Tibial nerve (tissue), 4 donors: ENCODE measurements around the gene PFN2. TPM values are rescaled to one million over a fixed set of nuclear protein-coding genes. Genes with fewer than 3 reads are reported as not detected.

ENCODE experiments used
- DNase-seq, 2 donors: peaks; one replicate each; pipeline ENCODE4 v3.0.0-alpha.2; 2019; ENCODE audit warnings: low spot score in 2 of 2
- H3K27ac ChIP-seq, 4 donors: fragments of 200-600 bp; sonication (generic) in 3 of 4; one replicate each; pipeline ENCODE4 v1.5.1; 2017 to 2019; ENCODE audit warnings: mild to moderate bottlenecking in 1 of 4
- H3K27me3 ChIP-seq, 2 donors: fragments of 200-600 bp; sonication (generic) in 1 of 2; one replicate each; pipeline versions ENCODE4 v1.5.1 to v1.6.0; 2017 to 2019
- H3K36me3 ChIP-seq, 3 donors: fragments of 200-600 bp; sonication (generic); one replicate each; pipeline ENCODE4 v1.5.1; 2018 to 2019
- H3K4me1 ChIP-seq, 4 donors: fragments of 200-600 bp; sonication (generic) in 3 of 4; one replicate each; pipeline ENCODE4 v1.5.1; 2017 to 2019
- H3K4me3 ChIP-seq, 4 donors: fragments of 200-600 bp; sonication (generic) in 3 of 4; one replicate each; pipeline ENCODE4 v1.5.1; 2017 to 2019; ENCODE audit warnings: mild to moderate bottlenecking in 1 of 4, moderate library complexity in 1 of 4
- H3K9me3 ChIP-seq, 4 donors: fragments of 200-600 bp; sonication (generic) in 3 of 4; one replicate each; pipeline ENCODE4 v1.5.1; 2017 to 2019
- CTCF ChIP-seq, 5 experiments: fragments of 200-600 bp in 3 of 5; fragments of 450-650 bp in 2 of 5; sonication (generic) in 3 of 5; IDR thresholded peaks; one replicate each; pipeline ENCODE4 v1.5.1; 2016 to 2019; ENCODE audit warnings: antibody characterized with exemption in 5 of 5, mild to moderate bottlenecking in 3 of 5, moderate library complexity in 2 of 5
- EP300 ChIP-seq, 2 donors: sonication (generic); formaldehyde crosslinking; IDR thresholded peaks; one replicate each; pipeline ENCODE4 v1.6.1; 2017; ENCODE audit warnings: antibody characterized with exemption in 2 of 2, mild to moderate bottlenecking in 1 of 2
- POLR2A ChIP-seq, 2 donors: fragments of 450-650 bp; IDR thresholded peaks; one replicate each; pipeline ENCODE4 v1.6.1; 2017; ENCODE audit warnings: antibody characterized with exemption in 2 of 2, mild to moderate bottlenecking in 2 of 2, moderate library complexity in 2 of 2
- WGBS, 2 donors: methylation state at CpG; one replicate each; pipeline ENCODE4 v1.1.5; 2018; 5-methylcytosine and 5-hydroxymethylcytosine counted together
- total RNA-seq, 4 donors: library from RNA; depleted of rRNA; stranded (reverse); fragments of >200 nt; gene quantifications; one replicate each; pipeline ENCODE4 v1.1.0, GENCODE V29; 2016

The PFN2 gene
- total RNA-seq, 4 donors from 2014 or later: 28.2 to 54.8 (median 40.7) TPM

GRCh38 chr3:149959443-149959842 lies 11.3 kb downstream of the PFN2 start:
- H3K36me3 ChIP-seq: peaks cover 0 to 17% (median 0%) of the 10 kb centered on the region in 3 donors
- H3K9me3 ChIP-seq: no peaks in the 10 kb centered on the region
- peaks cover 0 to 36% (median 3%) of the 10 kb centered on the region in 4 donors for H3K4me1 ChIP-seq
- no peaks in the 10 kb centered on the region for H3K27me3 ChIP-seq
- DNase-seq: no peak
- no peak for TF ChIP-seq POLR2A (IDR thresholded peaks at IDR 0.05)
- no peak for TF ChIP-seq CTCF (IDR thresholded peaks at IDR 0.05)
- no peak for TF ChIP-seq EP300 (IDR thresholded peaks at IDR 0.05)
- no peak overlapping the region for H3K27ac ChIP-seq
- no peak overlapping the region for H3K4me3 ChIP-seq

- Histone ChIP-seq H3K9me3 (no peaks in the 10 kb centered on the region), H3K4me1 (peaks cover 0 to 36% (median 8%) of the 10 kb centered on the region in 4 donors), H3K4me3 (no peak overlapping the region), H3K36me3 (peaks cover 0 to 17% (median 0%) of the 10 kb centered on the region in 3 donors), H3K27me3 (no peaks in the 10 kb centered on the region), H3K27ac (no peak overlapping the region)
- TF ChIP-seq CTCF (IDR thresholded peaks at IDR 0.05): no peak
- TF ChIP-seq EP300 (IDR thresholded peaks at IDR 0.05): no peak
- TF ChIP-seq POLR2A (IDR thresholded peaks at IDR 0.05): no peak
- no peak for DNase-seq
- WGBS, 2 donors: 90 to 91% methylated on average over 3 of the region's 3 CpGs
Observed at GRCh38 chr3:149958171-149958796, 12.4 kb downstream of the PFN2 start.

GRCh38 chr3:149957361-149958125 lies 13.2 kb downstream of the PFN2 start:
- H3K9me3 ChIP-seq: no peaks in the 10 kb centered on the region
- peaks cover 0 to 36% (median 8%) of the 10 kb centered on the region in 4 donors for H3K4me1 ChIP-seq
- H3K36me3 ChIP-seq: peaks cover 0 to 17% (median 0%) of the 10 kb centered on the region in 3 donors
- DNase-seq: no peak
- H3K27ac ChIP-seq: no peak overlapping the region
- no peak for TF ChIP-seq EP300 (IDR thresholded peaks at IDR 0.05)
- no peak for TF ChIP-seq POLR2A (IDR thresholded peaks at IDR 0.05)
- no peak for TF ChIP-seq CTCF (IDR thresholded peaks at IDR 0.05)
- H3K27me3 ChIP-seq: no peaks in the 10 kb centered on the region
- WGBS, 2 donors: 97 to 99% methylated on average over 3 of the region's 3 CpGs
- no peak overlapping the region for H3K4me3 ChIP-seq

GRCh38 chr3:149955449-149955848 lies 15.2 kb downstream of the PFN2 start:
- H3K4me3 ChIP-seq: no peak overlapping the region
- H3K27me3 ChIP-seq: no peaks in the 10 kb centered on the region
- DNase-seq: no peak
- H3K4me1 ChIP-seq: peaks cover 0 to 36% (median 8%) of the 10 kb centered on the region in 4 donors
- H3K36me3 ChIP-seq: peaks cover 0 to 21% (median 0%) of the 10 kb centered on the region in 3 donors
- peak overlapping the region in 1 of 4 donors; percentile 6 for H3K27ac ChIP-seq
- no peaks in the 10 kb centered on the region for H3K9me3 ChIP-seq
- WGBS, 2 donors: 48 to 51% methylated on average over 2 of the region's 2 CpGs
- TF ChIP-seq POLR2A (IDR thresholded peaks at IDR 0.05) (no peak), EP300 (IDR thresholded peaks at IDR 0.05) (no peak), CTCF (IDR thresholded peaks at IDR 0.05) (no peak)

GRCh38 chr3:149954812-149955211 lies 15.9 kb downstream of the PFN2 start:
- Histone ChIP-seq H3K4me3 (no peak overlapping the region), H3K27me3 (no peaks in the 10 kb centered on the region), H3K36me3 (peaks cover 0 to 21% (median 0%) of the 10 kb centered on the region in 3 donors), H3K4me1 (peaks cover 0 to 36% (median 8%) of the 10 kb centered on the region in 4 donors), H3K27ac (no peak overlapping the region), H3K9me3 (no peaks in the 10 kb centered on the region)
- WGBS, 2 donors: 12 to 20% methylated on average over 1 of the region's 1 CpG
- DNase-seq: no peak
- TF ChIP-seq CTCF (IDR thresholded peaks at IDR 0.05) (no peak), EP300 (IDR thresholded peaks at IDR 0.05) (no peak), POLR2A (IDR thresholded peaks at IDR 0.05) (no peak)
